Neural cell (in vitro differentiated cells): ENCODE data around the gene WBP11. TPM values are rescaled to one million over a fixed set of nuclear protein-coding genes. Genes with fewer than 3 reads are reported as not detected.
"Not testable (repeated sequence)": the region's sequence is repeated elsewhere in the genome, so short reads cannot be mapped to it uniquely, and the experiment has no call there.

ENCODE experiments used
- H2AFZ ChIP-seq: fragments of 200-600, 300-800 bp; sonication (generic), shearing (Covaris generic); 2 replicates; pipeline ENCODE4 v1.6.0; 2014; ENCODE audit warnings: low read depth, mild to moderate bottlenecking, antibody characterized with exemption, low read length, moderate library complexity
- H3F3A ChIP-seq: fragments of 200-600 bp; shearing (Covaris generic); 2 replicates; pipeline ENCODE4 v1.6.1; 2016; ENCODE audit warnings: mild to moderate bottlenecking, moderate library complexity, mixed read lengths, antibody characterized with exemption, low read length; ENCODE audit not compliant: insufficient read depth, poor library complexity, severe bottlenecking
- H3K27ac ChIP-seq: fragments of 200-600, 300-800 bp; sonication (generic), shearing (Covaris generic); 2 replicates; pipeline ENCODE4 v1.5.1; 2014; ENCODE audit warnings: mild to moderate bottlenecking, low read length, moderate library complexity
- H3K27me3 ChIP-seq: fragments of 300-800, 200-600 bp; sonication (generic), shearing (Covaris generic); 2 replicates; pipeline ENCODE4 v1.6.0; 2014; ENCODE audit warnings: mild to moderate bottlenecking, low read depth, low read length, moderate library complexity; ENCODE audit not compliant: insufficient read depth
- H3K36me3 ChIP-seq: fragments of 300-800, 200-600 bp; sonication (generic), shearing (Covaris generic); 2 replicates; pipeline ENCODE4 v1.5.1; 2014; ENCODE audit warnings: mild to moderate bottlenecking, antibody characterized with exemption, low read length, moderate library complexity; ENCODE audit not compliant: insufficient read depth
- H3K4me2 ChIP-seq: fragments of 300-800, 200-600 bp; sonication (generic), shearing (Covaris generic); 2 replicates; pipeline ENCODE4 v1.6.0; 2014; ENCODE audit warnings: mild to moderate bottlenecking, low read length
- H3K4me3 ChIP-seq: fragments of 300-800, 200-600 bp; sonication (generic), shearing (Covaris generic); 2 replicates; pipeline ENCODE4 v1.5.1; 2014; ENCODE audit warnings: mild to moderate bottlenecking, low read length, moderate library complexity
- H3K79me2 ChIP-seq: fragments of 200-600 bp; shearing (Covaris generic); replicated peaks from 2 replicates; pipeline ENCODE4 v1.6.0; 2014; ENCODE audit warnings: mild to moderate bottlenecking, low read length, moderate library complexity; ENCODE audit not compliant: insufficient read depth
- H3K9ac ChIP-seq: fragments of 300-800, 200-600 bp; sonication (generic), shearing (Covaris generic); 2 replicates; pipeline ENCODE4 v1.6.1; 2016; ENCODE audit warnings: mild to moderate bottlenecking, low read length, mixed read lengths
- H3K9me2 ChIP-seq: fragments of 200-600 bp; shearing (Covaris generic); 2 replicates; pipeline ENCODE4 v1.6.1; 2016; ENCODE audit warnings: mild to moderate bottlenecking, low read length, mixed read lengths; ENCODE audit not compliant: insufficient read depth
- H3K9me3 ChIP-seq: fragments of 200-600, 300-800 bp; sonication (generic), shearing (Covaris generic); 2 replicates; pipeline ENCODE4 v1.6.1; 2016; ENCODE audit warnings: mild to moderate bottlenecking, mixed run types, low read length, moderate library complexity, mixed read lengths
- H4K20me1 ChIP-seq: fragments of 200-600 bp; shearing (Covaris generic); 2 replicates; pipeline ENCODE4 v1.6.1; 2016; ENCODE audit warnings: mild to moderate bottlenecking, mixed run types; ENCODE audit not compliant: insufficient read depth
- RAD21 ChIP-seq: fragments of 450-650 bp; conservative IDR thresholded peaks from 2 replicates; pipeline ENCODE4 v1.6.1; 2014; ENCODE audit warnings: antibody characterized with exemption, mild to moderate bottlenecking, moderate library complexity
- SMC3 ChIP-seq: fragments of 450-650 bp; conservative IDR thresholded peaks from 2 replicates; pipeline ENCODE4 v1.6.1; 2014; ENCODE audit warnings: antibody characterized with exemption, mild to moderate bottlenecking, moderate library complexity; ENCODE audit not compliant: poor library complexity
- polyA plus RNA-seq: library from polyadenylated mRNA; depleted of rRNA; stranded (reverse); fragments of >200 nt; gene quantifications from 2 replicates; pipeline ENCODE4 v1.2.3, GENCODE V29; 2014

The WBP11 gene
- polyA plus RNA-seq, 1 donor from 2014 or later = 12.9 TPM

GRCh38 chr12:14741153-14741552 lies 62.1 kb downstream of the WBP11 start:
- Histone ChIP-seq H3K27ac (no peak overlapping the region), H3K9ac (no peak overlapping the region), H3K27me3 (no peaks in the 10 kb centered on the region), H4K20me1 (no peaks in the 10 kb centered on the region), H3K4me2 (no peak overlapping the region), H3F3A (no peaks in the 10 kb centered on the region), H3K9me3 (no peaks in the 10 kb centered on the region), H3K9me2 (no peaks in the 10 kb centered on the region), H3K36me3 (no peaks in the 10 kb centered on the region), H3K4me3 (no peak overlapping the region), H3K79me2 (no peaks in the 10 kb centered on the region), H2AFZ (no peak overlapping the region)
- no peak for TF ChIP-seq RAD21
- no peak for TF ChIP-seq SMC3

- H3K9me2 ChIP-seq, H3K27ac ChIP-seq, H3K9ac ChIP-seq, H3K4me3 ChIP-seq, H3K27me3 ChIP-seq, H3K36me3 ChIP-seq, H4K20me1 ChIP-seq, H3F3A ChIP-seq, H3K9me3 ChIP-seq, H3K4me2 ChIP-seq, H3K79me2 ChIP-seq, H2AFZ ChIP-seq: not testable (repeated sequence)
These were observed 66.8 kb downstream of the WBP11 start for GRCh38 chr12:14736441-14736840.

Other genes starting within 250 kb of the WBP11 start
- gene PLBD1, start 235.6 kb downstream of the WBP11 start, polyA plus RNA-seq = not detected in 2 replicates
- gene GUCY2C, start 106.9 kb downstream of the WBP11 start, polyA plus RNA-seq = 0.06 TPM in 1 of 2 replicates, not detected in the other
- 3.8 and 4.8 TPM in 2 replicates for gene C12orf60, start 192 bp upstream of the WBP11 start, polyA plus RNA-seq
- gene SMCO3, start 10.7 kb upstream of the WBP11 start, polyA plus RNA-seq = 2.7 and 3.7 TPM in 2 replicates
- gene ART4, start 40.0 kb upstream of the WBP11 start, polyA plus RNA-seq = not detected in 2 replicates
- 0.90 TPM in 1 of 2 replicates, not detected in the other for gene MGP, start 82.4 kb upstream of the WBP11 start, polyA plus RNA-seq
- not detected in 2 replicates for gene ERP27, start 135.1 kb upstream of the WBP11 start, polyA plus RNA-seq
- gene ARHGDIB, start 158.1 kb upstream of the WBP11 start, polyA plus RNA-seq = 4.2 and 7.7 TPM in 2 replicates
- 2.4 TPM in 1 of 2 replicates, not detected in the other for gene PDE6H, start 169.6 kb upstream of the WBP11 start, polyA plus RNA-seq